ENCODE results near the gene OSBP2. TPM values are rescaled to one million over a fixed set of nuclear protein-coding genes. Genes with fewer than 3 reads are reported as not detected.

The OSBP2 gene
- total and polyA plus RNA-seq, 10 of the 15 experiments (the other 5 are each of a cell fraction or from before 2014, with no cell fraction given): 0.11 to 7.7 (median 3.6) TPM

DNA sequence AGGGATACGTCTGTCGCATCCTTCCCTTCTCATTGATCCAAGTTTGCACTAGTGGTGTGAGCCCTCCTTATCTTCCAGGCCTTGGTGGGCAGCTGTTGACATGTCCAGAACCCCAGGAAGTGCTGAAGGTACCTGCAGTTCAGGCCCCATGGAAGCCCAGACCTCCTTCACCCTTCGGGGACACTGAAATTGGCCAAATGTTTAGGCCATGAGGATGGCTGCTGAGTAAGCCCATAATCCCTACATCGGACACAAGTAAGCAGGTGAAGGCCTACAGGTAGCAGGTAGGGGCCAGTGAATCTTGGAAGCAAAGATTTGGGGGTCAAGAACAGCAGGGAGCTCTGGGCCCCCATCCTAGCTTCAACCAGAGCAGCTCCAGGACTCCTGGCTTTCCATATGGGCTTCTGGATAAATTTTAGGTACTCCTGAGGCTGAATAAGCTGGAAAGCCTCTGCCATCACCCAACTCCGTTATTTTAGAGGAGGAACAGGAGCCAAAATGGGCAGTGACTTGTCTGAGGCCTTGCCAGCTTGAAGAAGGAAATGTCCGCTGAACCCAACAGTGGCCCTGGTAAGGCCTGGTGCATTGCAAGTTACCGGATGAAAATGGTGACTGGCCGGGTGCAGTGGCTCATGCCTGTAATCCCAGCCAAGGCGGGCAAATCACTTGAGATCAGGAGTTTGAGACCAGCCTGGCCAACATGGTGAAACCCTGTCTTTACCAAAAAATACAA, 228.7 kb downstream of the OSBP2 start:
- POLR2A ChIA-PET: interaction anchor here (1.6 kb wide), 1 partner anchor 46 kb away, joined by 7 read pairs; the partner anchor contains the start of gene TUG1
- H3K9ac ChIP-seq (ENCODE audit: control insufficient read depth, insufficient read depth, low read length): no peak overlapping the region
- WGBS (ENCODE audit: insufficient coverage, insufficient replicate concordance, low lambda C conversion rate, missing lambda C conversion rate): 91% methylated on average over 9 of the region's 9 CpGs
- peak overlapping the region; percentile 73; the same call in 1 of the 2 replicates for H3K4me2 ChIP-seq (ENCODE audit: control insufficient read depth, insufficient read depth)
- intact Hi-C loops (cut with micrococcal nuclease; ENCODE audit: unreplicated experiment) (no loop called here), in situ Hi-C loops (cut with MboI) (loop anchor here (25.0 kb wide), 2 partner anchors 161 to 286 kb away; partner anchors contain the start of gene SLC35E4)
- ATAC-seq: no peak
- H3K27me3 ChIP-seq (replicated peaks in 1 of 2; ENCODE audit: control insufficient read depth in 2 of 2, insufficient read depth in 2 of 2, low read length in 1 of 2): no peaks in the 10 kb centered on the region
- H3K27ac ChIP-seq (ENCODE audit: control insufficient read depth, insufficient read depth): no peak overlapping the region
- peaks cover 3% of the 10 kb centered on the region; the same call in 1 of the 2 replicates for H3K4me1 ChIP-seq (ENCODE audit: control insufficient read depth, insufficient read depth, low read length)
- H3K36me3 ChIP-seq (ENCODE audit: control insufficient read depth in 2 of 2, insufficient read depth in 2 of 2, low read length in 1 of 2): peaks cover 0 to 7% of the 10 kb centered on the region in 2 experiments; a peak in 2 of 4 replicates
- H3K79me2 ChIP-seq (ENCODE audit: control insufficient read depth, insufficient read depth, low read length): peaks cover 3% of the 10 kb centered on the region; the same call in 1 of the 2 replicates
- FAIRE-seq: no peak
- no peak overlapping the region for H3K4me3 ChIP-seq
- CTCF ChIA-PET: interaction anchor here (4.6 to 6.1 kb wide), 2 partner anchors 14 to 289 kb away, joined by 33 to 45 read pairs; partner anchors contain the start of gene SLC35E4
- RAD21 ChIA-PET (ENCODE audit: unreplicated experiment): no interaction called here
- no peaks in the 10 kb centered on the region for H3K9me3 ChIP-seq (replicated peaks; ENCODE audit: control insufficient read depth, insufficient read depth, low read length)
- BruUV-seq (replicated peaks): no TSS peak
- H4K20me1 ChIP-seq (ENCODE audit: control insufficient read depth, insufficient read depth): no peaks in the 10 kb centered on the region
- TF ChIP-seq, protein P1, sequence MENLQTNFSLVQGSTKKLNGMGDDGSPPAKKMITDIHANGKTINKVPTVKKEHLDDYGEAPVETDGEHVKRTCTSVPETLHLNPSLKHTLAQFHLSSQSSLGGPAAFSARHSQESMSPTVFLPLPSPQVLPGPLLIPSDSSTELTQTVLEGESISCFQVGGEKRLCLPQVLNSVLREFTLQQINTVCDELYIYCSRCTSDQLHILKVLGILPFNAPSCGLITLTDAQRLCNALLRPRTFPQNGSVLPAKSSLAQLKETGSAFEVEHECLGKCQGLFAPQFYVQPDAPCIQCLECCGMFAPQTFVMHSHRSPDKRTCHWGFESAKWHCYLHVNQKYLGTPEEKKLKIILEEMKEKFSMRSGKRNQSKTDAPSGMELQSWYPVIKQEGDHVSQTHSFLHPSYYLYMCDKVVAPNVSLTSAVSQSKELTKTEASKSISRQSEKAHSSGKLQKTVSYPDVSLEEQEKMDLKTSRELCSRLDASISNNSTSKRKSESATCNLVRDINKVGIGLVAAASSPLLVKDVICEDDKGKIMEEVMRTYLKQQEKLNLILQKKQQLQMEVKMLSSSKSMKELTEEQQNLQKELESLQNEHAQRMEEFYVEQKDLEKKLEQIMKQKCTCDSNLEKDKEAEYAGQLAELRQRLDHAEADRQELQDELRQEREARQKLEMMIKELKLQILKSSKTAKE (IDR thresholded peaks at IDR 0.05; ENCODE audit: low read depth, poor library complexity, severe bottlenecking): no peak
- TF ChIP-seq RAD21 (IDR thresholded peaks at IDR 0.05; ENCODE audit: insufficient read depth, low read depth, low read length): no peak
- TF ChIP-seq EGR1 (IDR thresholded peaks at IDR 0.05; ENCODE audit: borderline replicate concordance in 1 of 2, low read depth in 2 of 2, low read length in 2 of 2): no peak
- TF ChIP-seq, protein P2, sequence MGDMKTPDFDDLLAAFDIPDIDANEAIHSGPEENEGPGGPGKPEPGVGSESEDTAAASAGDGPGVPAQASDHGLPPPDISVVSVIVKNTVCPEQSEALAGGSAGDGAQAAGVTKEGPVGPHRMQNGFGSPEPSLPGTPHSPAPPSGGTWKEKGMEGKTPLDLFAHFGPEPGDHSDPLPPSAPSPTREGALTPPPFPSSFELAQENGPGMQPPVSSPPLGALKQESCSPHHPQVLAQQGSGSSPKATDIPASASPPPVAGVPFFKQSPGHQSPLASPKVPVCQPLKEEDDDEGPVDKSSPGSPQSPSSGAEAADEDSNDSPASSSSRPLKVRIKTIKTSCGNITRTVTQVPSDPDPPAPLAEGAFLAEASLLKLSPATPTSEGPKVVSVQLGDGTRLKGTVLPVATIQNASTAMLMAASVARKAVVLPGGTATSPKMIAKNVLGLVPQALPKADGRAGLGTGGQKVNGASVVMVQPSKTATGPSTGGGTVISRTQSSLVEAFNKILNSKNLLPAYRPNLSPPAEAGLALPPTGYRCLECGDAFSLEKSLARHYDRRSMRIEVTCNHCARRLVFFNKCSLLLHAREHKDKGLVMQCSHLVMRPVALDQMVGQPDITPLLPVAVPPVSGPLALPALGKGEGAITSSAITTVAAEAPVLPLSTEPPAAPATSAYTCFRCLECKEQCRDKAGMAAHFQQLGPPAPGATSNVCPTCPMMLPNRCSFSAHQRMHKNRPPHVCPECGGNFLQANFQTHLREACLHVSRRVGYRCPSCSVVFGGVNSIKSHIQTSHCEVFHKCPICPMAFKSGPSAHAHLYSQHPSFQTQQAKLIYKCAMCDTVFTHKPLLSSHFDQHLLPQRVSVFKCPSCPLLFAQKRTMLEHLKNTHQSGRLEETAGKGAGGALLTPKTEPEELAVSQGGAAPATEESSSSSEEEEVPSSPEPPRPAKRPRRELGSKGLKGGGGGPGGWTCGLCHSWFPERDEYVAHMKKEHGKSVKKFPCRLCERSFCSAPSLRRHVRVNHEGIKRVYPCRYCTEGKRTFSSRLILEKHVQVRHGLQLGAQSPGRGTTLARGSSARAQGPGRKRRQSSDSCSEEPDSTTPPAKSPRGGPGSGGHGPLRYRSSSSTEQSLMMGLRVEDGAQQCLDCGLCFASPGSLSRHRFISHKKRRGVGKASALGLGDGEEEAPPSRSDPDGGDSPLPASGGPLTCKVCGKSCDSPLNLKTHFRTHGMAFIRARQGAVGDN (IDR thresholded peaks at IDR 0.05): no peak
- no peak for TF ChIP-seq BMI1 (IDR thresholded peaks at IDR 0.05; ENCODE audit: borderline replicate concordance)
- TF ChIP-seq BACH1 (IDR thresholded peaks at IDR 0.05; ENCODE audit: borderline replicate concordance): no peak
- no peak for TF ChIP-seq FOS (IDR thresholded peaks at IDR 0.05; ENCODE audit: borderline replicate concordance, extremely low read depth, insufficient read length)
- no peak for TF ChIP-seq ZNF622 (IDR thresholded peaks at IDR 0.05)
- no peak for DNase-seq (ENCODE audit: low read depth, low spot score)
- SMC1A ChIA-PET (ENCODE audit: uncharacterized antibody, unreplicated experiment): interaction anchor here (0.6 to 5.3 kb wide), 3 partner anchors 160 to 162 kb away, joined by 3 to 38 read pairs (median 11); no protein-coding TSS in a partner anchor
- H2AFZ ChIP-seq (ENCODE audit: control insufficient read depth, low read depth, low read length): no peak overlapping the region
